HG02588 (cell line): ENCODE data around the gene CCNO.

ENCODE experiments used
- ATAC-seq: cut with Tn5 transposase; IDR thresholded peaks from one replicate; pipeline ENCODE4 v1.9.1; 2021; ENCODE audit warnings: mild to moderate bottlenecking, moderate library complexity; ENCODE audit not compliant: unreplicated experiment

The CCNO gene

DNA sequence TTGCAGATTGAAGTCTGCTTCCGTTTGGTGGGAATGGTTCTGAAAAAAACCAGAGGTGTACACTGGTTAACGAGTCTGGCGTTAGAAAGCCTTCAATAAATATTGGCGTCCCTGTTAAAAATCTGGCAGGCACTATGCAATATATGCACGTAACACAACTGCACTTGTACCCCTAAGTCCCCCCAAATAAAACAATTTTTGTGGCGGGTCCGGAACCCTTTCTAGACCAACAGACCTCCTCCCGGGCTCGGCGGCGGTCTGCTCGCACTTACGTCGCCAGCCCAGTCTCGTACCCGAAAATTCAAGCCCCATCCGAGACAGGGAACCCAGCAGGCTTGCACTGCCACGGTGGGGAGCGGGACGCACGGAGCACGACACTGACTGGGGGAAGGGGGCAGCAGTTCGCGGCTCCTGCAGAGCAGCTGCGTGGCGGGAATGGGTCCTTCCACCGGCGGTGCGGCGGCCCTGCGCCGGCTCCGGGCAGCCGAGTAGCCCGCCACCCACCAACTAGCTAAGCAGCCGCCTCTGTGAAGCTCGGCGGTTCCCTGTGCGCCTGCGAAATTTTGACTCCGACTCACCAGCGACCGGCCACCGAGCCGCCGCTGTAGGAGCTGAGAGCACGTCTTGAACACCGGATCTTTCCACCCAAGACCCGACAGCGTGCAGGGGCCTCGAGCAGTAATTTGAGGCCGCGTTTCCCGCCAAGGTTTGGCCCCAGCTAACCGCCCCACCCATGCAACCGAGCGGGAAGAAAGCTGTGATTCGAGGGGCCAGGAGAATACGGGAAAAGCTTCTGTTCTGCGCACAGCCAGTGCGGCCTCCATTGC is 10.2 kb downstream of the CCNO start:
- ATAC-seq: no peak

DNA sequence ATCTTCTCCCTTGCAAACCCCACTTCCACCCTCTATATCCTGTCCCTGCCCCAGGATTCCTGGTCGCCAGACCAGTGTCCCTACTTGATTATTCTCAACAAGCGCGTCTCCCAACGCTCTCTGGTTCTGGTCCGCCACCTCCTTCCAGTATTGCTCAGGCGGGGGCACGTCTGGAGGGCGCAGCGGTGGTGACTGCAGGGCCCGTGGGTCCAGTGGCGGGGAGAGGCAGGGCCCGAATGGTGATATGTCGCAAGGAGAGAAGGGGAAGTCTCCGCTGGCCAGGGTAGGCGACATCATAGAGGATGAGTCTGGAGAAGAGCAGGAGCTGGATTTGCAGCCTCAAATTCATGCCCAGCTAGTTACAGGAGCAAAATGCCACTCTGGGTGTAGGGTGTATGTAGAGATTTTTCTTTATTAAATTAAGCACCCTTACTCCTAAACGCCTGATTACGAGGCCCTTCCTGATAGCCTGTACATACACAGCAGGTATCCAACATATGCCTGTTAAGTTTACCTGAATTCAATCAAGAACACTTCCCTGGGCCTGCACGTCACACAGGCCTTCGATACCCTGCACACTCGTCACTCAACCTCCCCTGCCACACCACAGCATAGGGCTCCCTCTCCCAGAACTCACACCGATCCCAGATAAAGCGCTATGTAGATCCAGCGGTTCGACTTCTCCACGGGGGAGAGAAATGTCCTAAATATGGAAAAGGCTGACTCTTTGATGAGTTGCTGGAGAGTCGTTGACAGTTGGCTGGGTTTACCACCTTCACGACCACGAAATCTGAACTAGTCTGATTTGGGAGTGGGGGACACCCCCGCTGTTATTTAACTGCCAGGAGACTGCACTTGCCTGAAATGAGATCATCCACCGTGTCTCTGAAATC is 11.1 kb downstream of the CCNO start:
- no peak for ATAC-seq

DNA sequence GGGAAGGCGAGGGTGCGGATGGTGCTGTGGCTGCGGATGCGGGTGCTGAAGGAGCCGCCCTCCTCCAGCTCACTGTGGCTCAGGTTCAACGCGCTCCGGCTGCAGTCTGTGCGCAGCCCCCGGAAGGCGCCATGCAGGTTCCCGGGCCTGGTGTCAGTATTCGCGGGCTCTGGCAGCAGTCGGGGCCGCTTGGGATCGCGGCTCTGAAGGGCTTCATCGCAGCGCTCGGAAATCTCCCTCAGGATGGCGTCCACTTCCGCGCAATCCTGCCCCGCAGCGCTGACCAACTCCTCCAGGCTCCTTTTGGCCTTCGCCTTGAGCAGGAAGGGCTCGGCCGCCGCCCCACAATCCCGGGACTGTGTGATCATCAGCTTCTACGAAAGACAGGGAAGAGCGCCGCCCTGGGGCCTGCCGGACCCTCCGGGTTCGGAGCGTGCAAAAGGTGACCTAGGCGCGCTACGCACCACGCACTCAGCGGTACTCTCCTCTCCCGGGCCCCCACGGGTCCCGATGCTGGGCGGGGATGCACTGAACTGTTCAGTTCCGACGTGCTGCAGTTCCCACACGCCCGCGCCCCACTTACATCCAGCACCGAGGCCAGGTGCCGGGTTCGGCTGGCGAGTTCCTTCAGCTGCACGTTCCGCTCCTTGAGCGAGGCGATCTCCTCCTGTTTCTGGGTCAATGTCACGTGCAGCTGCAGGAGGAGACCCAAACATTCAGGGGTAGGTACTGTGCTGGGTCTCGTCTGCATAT is 12.8 kb downstream of the CCNO start:
- no peak for ATAC-seq

DNA sequence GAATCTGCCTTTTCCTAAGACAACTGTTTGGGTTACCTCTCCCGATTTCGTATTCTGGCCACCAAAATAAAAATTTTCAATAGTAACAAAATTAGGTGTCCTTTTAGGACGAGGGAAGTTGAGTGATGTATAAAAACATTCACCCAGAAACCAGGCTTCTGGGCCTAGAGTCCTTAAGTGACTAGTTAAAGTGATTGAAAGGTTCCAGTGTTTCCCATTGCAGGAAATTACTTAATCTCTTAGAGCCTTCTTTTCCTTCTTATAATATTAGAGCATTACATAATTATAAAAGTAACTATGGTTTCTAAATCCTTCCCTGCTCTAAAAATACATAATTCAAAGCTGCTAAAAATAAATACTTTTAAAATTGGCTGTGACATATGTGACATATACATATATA is 13.6 kb downstream of the CCNO start:
- ATAC-seq: no peak

DNA sequence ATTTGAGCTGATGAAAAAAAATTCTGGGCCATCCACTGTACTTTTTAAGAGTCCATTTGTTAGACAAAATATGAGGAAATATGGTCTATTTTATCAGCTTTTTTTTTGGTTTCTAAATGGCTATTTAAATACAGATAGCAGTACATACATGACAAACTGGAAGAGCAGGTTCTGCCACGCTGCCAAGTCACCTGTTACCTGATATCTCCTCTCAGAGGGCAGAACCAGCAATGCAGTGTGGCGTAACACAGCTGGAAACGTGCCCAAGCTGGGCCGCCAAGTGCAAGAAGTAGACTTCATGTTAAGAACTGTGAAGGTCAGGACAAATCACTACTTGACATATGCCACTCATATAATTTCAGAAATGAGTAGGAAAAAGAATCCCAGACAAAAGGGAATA is 14.4 kb downstream of the CCNO start:
- no peak for ATAC-seq

DNA sequence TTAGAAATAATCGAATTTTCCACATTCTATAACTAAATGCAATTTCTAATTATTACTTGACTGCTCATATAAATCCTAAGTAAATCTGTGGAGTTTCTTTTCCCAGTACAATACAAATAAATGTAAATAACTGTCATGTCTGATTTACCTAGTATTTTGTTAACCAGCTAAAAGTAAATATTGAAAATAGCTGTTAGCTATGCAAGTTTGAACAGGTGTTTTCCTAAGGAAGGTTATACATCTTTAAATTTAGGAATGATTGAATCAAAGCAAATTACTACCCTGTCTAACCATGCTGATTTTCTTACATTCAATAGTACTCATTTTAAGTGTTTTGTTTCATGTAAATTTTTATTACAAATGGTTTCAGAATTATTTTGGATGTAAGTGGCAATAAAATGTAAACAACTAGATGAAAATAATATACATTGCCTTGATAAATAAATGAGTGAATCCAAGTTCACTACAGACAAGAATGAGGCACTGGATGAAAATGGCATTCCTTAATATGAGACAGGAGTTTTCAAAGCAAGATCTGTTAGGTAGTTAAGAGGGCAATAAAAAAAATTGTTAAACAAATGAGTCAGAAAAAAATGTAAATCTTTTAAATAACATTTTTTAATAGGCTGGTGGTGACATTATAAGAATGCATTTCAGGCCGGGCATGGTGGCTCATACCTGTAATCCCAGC is 22.1 kb downstream of the CCNO start:
- ATAC-seq: no peak

DNA sequence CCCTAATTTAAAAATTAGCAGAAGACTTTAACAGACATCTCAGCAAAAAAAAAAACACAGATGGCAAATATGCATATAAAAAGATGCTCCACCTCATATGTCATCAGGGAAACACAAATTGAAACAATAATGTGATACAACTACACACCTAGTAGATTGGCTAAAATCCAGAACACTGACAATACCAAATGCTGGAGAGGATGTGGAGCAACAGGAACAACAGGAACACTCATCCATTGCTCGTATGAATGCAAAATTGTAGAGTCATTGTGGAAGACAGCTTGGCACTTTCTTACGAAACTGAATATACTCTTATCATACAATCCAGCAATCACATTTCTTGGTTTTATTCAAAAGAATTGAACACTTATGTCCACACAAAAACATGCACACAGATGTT is 28.4 kb downstream of the CCNO start:
- ATAC-seq: no peak

DNA sequence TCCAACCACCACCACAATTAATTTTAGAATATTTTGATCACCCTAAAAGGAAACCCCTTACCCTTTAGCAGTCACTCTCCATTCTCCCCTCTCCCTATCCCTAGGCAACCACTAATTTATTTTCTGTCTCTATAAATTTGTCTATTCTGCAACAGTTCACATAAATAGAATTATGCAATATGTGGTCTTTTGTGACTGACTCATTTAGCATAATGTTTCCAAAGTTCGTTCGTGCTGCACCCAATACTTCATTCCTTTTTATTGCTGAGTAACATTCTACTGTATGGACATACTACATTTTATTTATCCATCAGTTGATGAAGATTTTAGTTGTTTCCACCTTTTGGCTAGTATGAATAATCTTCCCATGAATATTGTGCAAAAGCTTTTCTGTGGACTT is 42.2 kb downstream of the CCNO start:
- no peak for ATAC-seq

DNA sequence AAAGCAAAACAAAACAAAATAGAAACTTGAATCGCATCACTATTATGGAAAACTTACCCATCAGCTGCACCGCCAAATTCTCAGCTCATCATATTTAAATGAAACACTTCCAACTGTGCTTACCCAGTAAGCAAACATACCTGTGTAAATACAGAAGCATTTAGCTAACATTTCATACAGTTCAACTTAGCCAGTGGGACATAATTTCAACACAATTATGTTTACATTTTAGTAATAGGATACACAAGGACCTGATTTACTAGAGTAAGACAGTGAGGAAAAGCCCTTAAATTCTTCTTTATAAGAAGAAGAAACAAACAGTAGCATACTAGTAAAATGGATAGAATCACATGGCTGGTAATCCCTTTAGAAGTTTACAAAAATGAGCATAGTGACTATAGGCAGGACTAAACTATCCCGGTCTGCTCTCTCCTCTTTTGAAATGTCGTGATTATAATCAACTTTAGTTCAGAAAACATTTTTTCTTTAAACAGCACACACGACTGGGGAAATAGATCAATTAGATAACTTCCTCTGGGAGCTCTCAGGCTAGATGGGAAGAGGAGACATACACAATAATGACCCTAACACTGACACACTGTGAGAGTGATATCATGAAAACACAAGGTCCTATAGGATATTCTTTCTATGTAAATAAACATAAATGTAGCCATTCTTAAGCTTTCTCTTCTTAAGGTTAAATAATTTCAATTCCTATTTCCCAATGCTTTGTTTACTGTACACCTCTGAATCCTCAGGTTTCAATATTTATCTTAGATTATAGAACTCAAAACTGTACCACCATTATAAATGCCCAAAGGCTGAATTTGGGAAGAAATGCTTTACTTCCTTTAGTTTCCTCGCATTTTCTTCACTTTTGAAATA is 44.5 kb downstream of the CCNO start:
- no peak for ATAC-seq

DNA sequence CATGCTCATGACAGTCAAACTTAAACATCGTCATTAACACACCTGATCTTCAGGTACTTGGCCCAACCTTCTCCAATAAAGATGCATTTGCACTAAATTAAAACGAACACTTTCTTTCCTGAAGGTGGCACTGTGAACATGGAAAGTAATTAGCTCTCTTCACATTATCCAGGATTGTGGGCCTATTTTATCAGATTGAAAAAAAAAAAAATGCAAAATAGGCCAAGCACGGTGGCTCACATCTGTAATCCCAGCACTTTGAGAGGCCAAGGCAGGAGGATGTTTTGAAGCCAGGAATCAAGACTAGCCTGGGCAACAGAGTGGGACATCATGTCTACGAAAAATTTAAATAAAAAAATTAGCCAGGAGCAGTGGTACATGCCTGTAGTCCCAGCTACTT is 46.0 kb downstream of the CCNO start:
- no peak for ATAC-seq
